Osteoblast (primary cell): ENCODE results near the gene GTF2IRD1. TPM values are rescaled to one million over a fixed set of nuclear protein-coding genes. Genes with fewer than 3 reads are reported as not detected.
A peak's percentile ranks its signal among the peaks of the same experiment; 100 is the strongest.

ENCODE experiments used
- DNase-seq: peaks from one replicate; pipeline ENCODE4 v3.0.0; 2011; ENCODE audit warnings: low spot score, mixed read lengths; ENCODE audit not compliant: insufficient read length; ENCODE audit errors: missing footprints
- H2AFZ ChIP-seq: 2 replicates; pipeline ENCODE4 v1.6.0; 2011; ENCODE audit warnings: mild to moderate bottlenecking, low read length
- H3K27ac ChIP-seq: 2 replicates; pipeline ENCODE4 v1.5.1; 2011; ENCODE audit warnings: mild to moderate bottlenecking, low read depth, low read length, moderate library complexity
- H3K27me3 ChIP-seq: 2 replicates; pipeline ENCODE4 v1.6.0; 2012; ENCODE audit warnings: mild to moderate bottlenecking, control low read depth, inconsistent platforms, low read length, moderate library complexity; ENCODE audit not compliant: insufficient read depth
- H3K36me3 ChIP-seq: 2 replicates; pipeline ENCODE4 v1.5.1; 2011; ENCODE audit warnings: mild to moderate bottlenecking, low read length, control low read depth, moderate library complexity; ENCODE audit not compliant: insufficient read depth
- H3K4me1 ChIP-seq: 2 replicates; pipeline ENCODE4 v1.5.1; 2011; ENCODE audit warnings: mild to moderate bottlenecking, low read length, control low read depth, moderate library complexity; ENCODE audit not compliant: insufficient read depth
- H3K4me2 ChIP-seq: 2 replicates; pipeline ENCODE4 v1.6.0; 2011; ENCODE audit warnings: mild to moderate bottlenecking, low read length; ENCODE audit not compliant: insufficient read depth
- H3K4me3 ChIP-seq: fragments of 200-600 bp; sonication (generic); 3 replicates; pipeline ENCODE4 v1.5.1; 2012; ENCODE audit warnings: mild to moderate bottlenecking, low read length, inconsistent platforms; ENCODE audit not compliant: insufficient read depth
- H3K79me2 ChIP-seq: 2 replicates; pipeline ENCODE4 v1.6.0; 2012; ENCODE audit warnings: mild to moderate bottlenecking, low read length, control low read depth, inconsistent platforms; ENCODE audit not compliant: insufficient read depth
- H3K9me3 ChIP-seq: 2 replicates; pipeline ENCODE4 v1.5.1; 2011; ENCODE audit warnings: low read depth, low read length, control low read depth
- H4K20me1 ChIP-seq: 2 replicates; pipeline ENCODE4 v1.6.0; 2012; ENCODE audit warnings: mild to moderate bottlenecking, low read length, control low read depth; ENCODE audit not compliant: insufficient read depth
- total RNA-seq: library from RNA; depleted of rRNA; stranded (reverse); fragments of >200 nt; gene quantifications from 2 replicates; pipeline ENCODE4 v1.2.3, GENCODE V29; 2012
- TF ChIP-seq, protein P1 (sequence below): IDR thresholded peaks from 2 replicates; pipeline ENCODE4 v1.5.1; 2011; ENCODE audit warnings: mild to moderate bottlenecking, low read depth, low read length, moderate library complexity; ENCODE audit errors: extremely low read depth

GTF2IRD1 gene
- total RNA-seq, 1 donor: 15.9 TPM

DNA sequence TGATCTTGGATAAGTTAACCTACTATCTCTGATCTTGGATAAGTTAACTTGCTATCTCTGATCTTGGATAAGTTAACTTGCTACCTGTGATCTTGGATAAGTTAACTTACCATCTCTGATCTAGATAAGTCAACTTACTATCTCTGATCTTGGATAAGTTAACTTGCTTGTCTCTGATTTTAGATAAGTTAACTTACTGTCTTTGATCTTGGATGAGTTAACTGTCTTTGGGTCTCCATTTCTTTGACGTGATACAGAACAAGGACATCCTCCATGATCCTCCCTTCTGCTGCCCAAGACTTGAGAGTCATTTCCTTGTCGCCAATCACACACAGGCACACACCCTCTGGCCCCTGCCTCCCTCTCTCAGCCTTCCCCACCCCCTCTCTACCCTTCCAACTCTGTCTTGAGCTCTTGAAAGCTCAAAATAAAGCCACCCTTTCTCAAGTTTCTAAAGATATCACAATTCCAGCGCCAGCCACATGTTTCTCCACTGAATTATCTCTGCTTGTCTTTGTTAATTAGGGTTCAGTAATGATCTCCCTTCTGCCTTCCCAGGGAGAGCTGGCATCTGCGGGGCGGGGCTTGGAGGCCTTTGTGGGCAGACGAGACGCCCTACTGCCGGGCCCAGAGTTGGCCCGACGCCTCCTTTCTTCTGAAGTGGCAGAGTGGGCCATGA is 118.7 kb downstream of the GTF2IRD1 start:
- H3K4me1 ChIP-seq: peaks cover 14% of the 10 kb centered on the region
- no peak overlapping the region for H3K4me2 ChIP-seq
- H3K36me3 ChIP-seq: peaks cover 7% of the 10 kb centered on the region
- no peak overlapping the region for H3K27ac ChIP-seq
- TF ChIP-seq, protein P1, sequence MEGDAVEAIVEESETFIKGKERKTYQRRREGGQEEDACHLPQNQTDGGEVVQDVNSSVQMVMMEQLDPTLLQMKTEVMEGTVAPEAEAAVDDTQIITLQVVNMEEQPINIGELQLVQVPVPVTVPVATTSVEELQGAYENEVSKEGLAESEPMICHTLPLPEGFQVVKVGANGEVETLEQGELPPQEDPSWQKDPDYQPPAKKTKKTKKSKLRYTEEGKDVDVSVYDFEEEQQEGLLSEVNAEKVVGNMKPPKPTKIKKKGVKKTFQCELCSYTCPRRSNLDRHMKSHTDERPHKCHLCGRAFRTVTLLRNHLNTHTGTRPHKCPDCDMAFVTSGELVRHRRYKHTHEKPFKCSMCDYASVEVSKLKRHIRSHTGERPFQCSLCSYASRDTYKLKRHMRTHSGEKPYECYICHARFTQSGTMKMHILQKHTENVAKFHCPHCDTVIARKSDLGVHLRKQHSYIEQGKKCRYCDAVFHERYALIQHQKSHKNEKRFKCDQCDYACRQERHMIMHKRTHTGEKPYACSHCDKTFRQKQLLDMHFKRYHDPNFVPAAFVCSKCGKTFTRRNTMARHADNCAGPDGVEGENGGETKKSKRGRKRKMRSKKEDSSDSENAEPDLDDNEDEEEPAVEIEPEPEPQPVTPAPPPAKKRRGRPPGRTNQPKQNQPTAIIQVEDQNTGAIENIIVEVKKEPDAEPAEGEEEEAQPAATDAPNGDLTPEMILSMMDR: no peak
- H3K79me2 ChIP-seq: no peaks in the 10 kb centered on the region
- DNase-seq: peak; percentile 75
- H4K20me1 ChIP-seq: no peaks in the 10 kb centered on the region
- H3K9me3 ChIP-seq: no peaks in the 10 kb centered on the region
- no peak overlapping the region for H3K4me3 ChIP-seq
- no peak overlapping the region for H2AFZ ChIP-seq
- no peaks in the 10 kb centered on the region for H3K27me3 ChIP-seq

DNA sequence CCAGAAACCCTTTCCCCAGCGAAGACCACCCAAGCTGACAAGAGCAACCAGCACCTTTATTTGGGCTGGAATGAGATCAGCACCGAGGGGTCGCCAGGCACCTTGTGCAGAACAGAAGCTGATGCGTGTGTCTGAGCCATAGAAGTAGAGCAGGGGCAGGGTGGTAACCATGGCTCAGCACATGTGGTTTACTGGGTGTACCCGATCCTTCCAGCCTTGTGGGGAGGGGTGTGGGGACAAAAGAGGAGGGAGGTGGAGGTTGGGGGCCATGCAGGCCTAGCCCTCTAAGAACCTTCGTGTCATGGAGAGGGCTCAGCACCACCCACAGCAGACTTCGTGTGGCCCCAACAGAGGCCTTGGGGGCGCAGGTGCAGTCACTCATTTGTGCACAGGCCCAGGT is 119.8 kb downstream of the GTF2IRD1 start:
- no peak overlapping the region for H3K27ac ChIP-seq
- no peaks in the 10 kb centered on the region for H4K20me1 ChIP-seq
- H3K4me3 ChIP-seq: no peak overlapping the region
- H3K4me1 ChIP-seq: peaks cover 12% of the 10 kb centered on the region
- H3K27me3 ChIP-seq: no peaks in the 10 kb centered on the region
- H3K79me2 ChIP-seq: no peaks in the 10 kb centered on the region
- no peaks in the 10 kb centered on the region for H3K9me3 ChIP-seq
- peak; percentile 65 for DNase-seq
- peaks cover 7% of the 10 kb centered on the region for H3K36me3 ChIP-seq
- H2AFZ ChIP-seq: no peak overlapping the region
- H3K4me2 ChIP-seq: no peak overlapping the region
- TF ChIP-seq, protein P1: no peak

DNA sequence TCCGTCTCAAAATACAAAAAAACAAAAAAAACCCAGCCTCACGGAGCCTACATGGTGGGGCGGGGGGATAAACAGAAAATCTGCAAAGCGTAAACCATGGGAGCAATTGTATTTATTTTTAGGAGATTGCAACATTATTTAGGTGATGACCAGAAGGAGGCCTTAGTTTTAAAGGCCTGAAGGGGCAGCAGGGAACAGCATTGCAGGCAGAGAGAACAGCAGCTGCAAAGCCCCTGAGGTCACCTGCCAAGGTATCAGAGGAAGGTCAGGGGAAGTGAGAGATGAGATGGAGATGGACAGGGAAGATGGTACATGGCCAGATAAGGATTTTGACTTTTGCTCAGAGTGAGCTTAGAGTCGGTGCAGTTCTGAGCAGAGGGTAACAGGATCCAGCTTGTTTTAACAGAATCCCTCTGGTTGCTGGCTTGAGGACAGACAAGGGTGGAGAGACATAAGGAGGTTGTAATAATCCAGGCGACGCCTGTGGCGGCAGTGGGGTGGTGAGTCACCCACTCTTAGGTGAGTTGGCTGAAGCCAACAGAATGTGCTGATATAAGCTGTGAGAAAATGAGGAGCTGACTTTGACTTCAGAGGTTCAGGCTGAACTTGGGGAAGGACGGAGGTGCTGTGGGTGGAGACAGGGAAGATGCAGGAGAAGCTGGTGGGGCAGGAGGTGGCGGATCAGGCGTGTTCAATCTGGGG is 121.5 kb downstream of the GTF2IRD1 start:
- Histone ChIP-seq H2AFZ (no peak overlapping the region), H3K27ac (peak overlapping the region; percentile 20), H3K36me3 (peaks cover 7% of the 10 kb centered on the region), H3K9me3 (no peaks in the 10 kb centered on the region), H3K4me2 (no peak overlapping the region), H3K4me3 (no peak overlapping the region), H3K79me2 (no peaks in the 10 kb centered on the region), H4K20me1 (no peaks in the 10 kb centered on the region), H3K27me3 (no peaks in the 10 kb centered on the region), H3K4me1 (peaks cover 15% of the 10 kb centered on the region)
- peak; percentile 68 for DNase-seq
- TF ChIP-seq, protein P1: no peak

DNA sequence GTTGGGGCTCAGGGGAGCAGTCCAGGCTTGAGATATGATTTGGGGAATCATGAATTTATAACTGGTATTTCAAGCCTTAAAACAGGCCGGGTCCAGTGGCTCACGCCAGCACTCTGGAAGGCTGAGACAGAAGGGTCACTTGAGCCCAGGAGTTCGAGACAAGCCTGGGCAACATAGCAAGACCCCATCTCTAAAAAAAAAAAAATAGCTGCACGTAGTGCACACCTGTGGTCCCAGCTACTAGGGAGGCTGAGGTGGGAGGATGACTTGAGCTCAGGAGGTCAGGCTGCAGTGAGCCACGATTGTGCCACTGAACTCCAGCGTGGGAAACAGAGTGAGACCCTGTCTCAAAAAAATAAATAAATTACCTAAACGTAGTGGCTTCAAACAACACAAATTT is 122.1 kb downstream of the GTF2IRD1 start:
- H3K9me3 ChIP-seq: no peaks in the 10 kb centered on the region

More for the DNA sequence above, 122.1 kb downstream of the GTF2IRD1 start:
- Histone ChIP-seq H3K4me1 (peaks cover 21% of the 10 kb centered on the region), H4K20me1 (no peaks in the 10 kb centered on the region), H3K27me3 (no peaks in the 10 kb centered on the region), H3K27ac (no peak overlapping the region), H3K79me2 (no peaks in the 10 kb centered on the region), H3K36me3 (peaks cover 7% of the 10 kb centered on the region), H3K4me3 (no peak overlapping the region), H3K4me2 (no peak overlapping the region), H2AFZ (no peak overlapping the region)
- no peak for DNase-seq
- TF ChIP-seq, protein P1: no peak
